Stimulated activated CD8-positive, alpha-beta memory T cell treated with anti-CD3 and anti-CD28 coated beads, Interleukin-2, amount 100 ng/mL, for 48 hours (primary cell): ENCODE results near the gene ZNF775.

ENCODE experiments used
- DNase-seq, 2 donors: peaks; one replicate each; pipeline ENCODE4 v3.0.0-alpha.2; 2020; ENCODE audit warnings: low read depth in 2 of 2

The ZNF775 gene

DNA sequence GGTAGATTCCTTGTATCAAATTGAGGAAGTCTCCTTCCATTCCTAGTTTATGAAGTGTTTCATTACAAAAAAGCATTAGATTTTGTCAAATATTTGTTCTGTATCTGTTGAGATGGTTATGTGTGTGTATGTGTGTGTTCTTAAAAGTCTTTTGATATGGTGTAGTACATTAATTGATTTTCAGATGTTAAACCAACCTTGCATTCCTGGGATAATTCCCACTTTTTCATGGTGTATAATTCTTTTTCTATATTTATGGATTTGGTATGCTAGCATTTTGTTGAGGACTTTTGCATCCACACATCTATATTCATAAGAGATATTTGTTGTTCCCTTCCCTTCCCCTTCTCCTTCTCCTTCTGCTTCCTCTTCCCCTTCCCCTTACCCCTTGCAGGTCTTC, 62.4 kb downstream of the ZNF775 start:
- DNase-seq: no peak

GRCh38 chr7:150442811-150443210, 63.7 kb downstream of the ZNF775 start:
- DNase-seq: no peak

DNA sequence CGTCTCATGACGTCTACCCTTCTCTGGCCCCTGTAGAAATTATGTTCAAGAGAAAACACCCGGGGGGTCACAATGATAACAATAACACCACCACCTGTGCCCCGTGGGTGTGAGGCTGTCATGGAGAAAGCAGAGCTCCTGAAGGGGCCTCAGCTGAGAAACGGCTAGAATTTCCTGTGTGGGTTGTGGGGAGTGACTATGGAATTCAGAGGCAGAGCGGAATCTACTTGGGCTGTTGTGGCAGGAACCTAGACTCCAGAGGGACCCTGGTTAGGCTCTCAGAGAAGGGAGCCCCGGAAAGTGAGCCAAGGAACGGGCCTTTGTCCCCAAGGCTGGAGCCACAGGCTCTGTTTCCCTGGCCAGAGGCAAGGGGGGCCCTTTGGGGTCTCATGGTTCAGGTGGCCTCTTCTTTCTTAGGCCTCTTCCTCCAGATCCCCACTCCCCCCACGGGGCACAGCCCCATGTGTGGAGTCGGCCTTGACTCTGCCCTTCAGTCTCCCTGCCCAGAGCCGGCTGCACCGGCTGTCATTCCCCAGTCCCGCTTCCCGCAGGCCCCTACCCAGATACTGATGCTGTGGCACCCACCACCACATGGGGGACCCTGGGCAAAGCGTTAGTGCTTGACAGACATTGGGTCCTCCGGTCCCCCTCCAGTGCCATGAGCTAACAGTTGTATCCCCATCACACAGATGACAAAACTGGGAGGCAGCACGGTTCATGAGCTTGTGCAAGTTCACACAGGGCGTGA, 64.8 kb downstream of the ZNF775 start:
- DNase-seq: no peak

GRCh38 chr7:150444674-150445365, 65.7 kb downstream of the ZNF775 start:
- no peak for DNase-seq

- DNase-seq: no peak
Measured at GRCh38 chr7:150446288-150446938, 67.3 kb downstream of the ZNF775 start.
